Activated naive CD4-positive, alpha-beta T cell (primary cell): ENCODE data around the gene RNU4-1.
"Not testable (repeated sequence)": the region's sequence is repeated elsewhere in the genome, so short reads cannot be mapped to it uniquely, and the experiment has no call there.

ENCODE experiments used
- DNase-seq, 4 experiments: peaks; one replicate each; lab custom pipeline; 2025; lab: John Stamatoyannopoulos, UW

The RNU4-1 gene

GRCh38 chr12:120292661-120293531, at the start of gene RNU4-1:
Gene RNU4-1, minus strand, starts transcription at chr12:120293237.
- DNase-seq: peak; percentile 31 to 54 (median 45)

- no peak for DNase-seq
Observed at GRCh38 chr12:120342175-120343038, 49.4 kb upstream of the RNU4-1 start.

GRCh38 chr12:120339256-120339655, 46.2 kb upstream of the RNU4-1 start:
- DNase-seq: no peak

GRCh38 chr12:120337730-120338129, 44.7 kb upstream of the RNU4-1 start:
- DNase-seq: no peak

GRCh38 chr12:120336392-120336791, 43.4 kb upstream of the RNU4-1 start:
- DNase-seq: not testable (repeated sequence)

GRCh38 chr12:120335447-120335846, 42.4 kb upstream of the RNU4-1 start:
- peak in 2 of 4 experiments; percentile 4 to 12 for DNase-seq

- no peak for DNase-seq
Observed at GRCh38 chr12:120332523-120332922, 39.5 kb upstream of the RNU4-1 start.

- no peak for DNase-seq
Observed at GRCh38 chr12:120332041-120332440, 39.0 kb upstream of the RNU4-1 start.

GRCh38 chr12:120331390-120331789, 38.4 kb upstream of the RNU4-1 start:
- DNase-seq: no peak

GRCh38 chr12:120328228-120328627, 35.2 kb upstream of the RNU4-1 start:
- no peak for DNase-seq

- DNase-seq: no peak
Observed at GRCh38 chr12:120327593-120327992, 34.6 kb upstream of the RNU4-1 start, which contains the start of gene PLA2G1B. Gene PLA2G1B, minus strand, starts transcription at chr12:120327779. Its CDS starts 26 bp downstream, at chr12:120327753.

GRCh38 chr12:120324841-120325417, 31.9 kb upstream of the RNU4-1 start:
- DNase-seq: no peak

- no peak for DNase-seq
Observed at GRCh38 chr12:120323772-120324171, 30.7 kb upstream of the RNU4-1 start.

GRCh38 chr12:120321382-120322202, 28.6 kb upstream of the RNU4-1 start:
- no peak for DNase-seq

- peak; percentile 100 for DNase-seq
Observed at GRCh38 chr12:120317224-120318105, 24.4 kb upstream of the RNU4-1 start.

- DNase-seq: no peak
Observed at GRCh38 chr12:120316798-120317223, 23.8 kb upstream of the RNU4-1 start.

GRCh38 chr12:120314220-120314619, 21.2 kb upstream of the RNU4-1 start:
- DNase-seq: no peak

- peak; percentile 63 to 80 (median 68) for DNase-seq
Observed at GRCh38 chr12:120301962-120302815, 9.2 kb upstream of the RNU4-1 start, which contains the start of gene SIRT4. Gene SIRT4, plus strand, starts transcription at chr12:120302321. Its CDS starts 1,241 bp downstream, at chr12:120303562.

GRCh38 chr12:120292411-120292660, 701 bp downstream of the RNU4-1 start:
- DNase-seq: peak in 3 of 4 experiments; percentile 32 to 46 (median 41)
